Adipose tissue (tissue), 3 donors: ENCODE data around the gene IFNAR1. TPM values are rescaled to one million over a fixed set of nuclear protein-coding genes. Genes with fewer than 3 reads are reported as not detected.
A peak's percentile ranks its signal among the peaks of the same experiment; 100 is the strongest.

ENCODE experiments used
- H3K27ac ChIP-seq: one replicate; pipeline ENCODE4 v1.5.1; 2013; ENCODE audit warnings: low read depth, low read length
- WGBS, 3 donors: extraction: QIAGEN DNeasy Blood & Tissue Kit; methylation state at CpG; one replicate each; pipeline ENCODE4 v1.1.7; 2013; 5-methylcytosine and 5-hydroxymethylcytosine counted together
- polyA plus RNA-seq, 3 donors: library from polyadenylated mRNA; stranded (reverse); fragments of 200-250 nt; gene quantifications; one replicate each; pipeline ENCODE4 v1.2.3, GENCODE V29; 2013
- donor health status: healthy with polysubstance abuse.
- donor health status: Bipolar disorder and iron deficiency.
- donor health status: healthy.

The IFNAR1 gene
- 10 to 100 TPM; 18.3 to 56.9 (median 26.0) TPM for polyA plus RNA-seq

GRCh38 chr21:33324291-33325221, at the start of gene IFNAR1:
Gene IFNAR1, plus strand, starts transcription at chr21:33324970. Its CDS starts 86 bp downstream, at chr21:33325056.
- H3K27ac ChIP-seq = peak within 1 kb of the TSS; percentile 94

DNA sequence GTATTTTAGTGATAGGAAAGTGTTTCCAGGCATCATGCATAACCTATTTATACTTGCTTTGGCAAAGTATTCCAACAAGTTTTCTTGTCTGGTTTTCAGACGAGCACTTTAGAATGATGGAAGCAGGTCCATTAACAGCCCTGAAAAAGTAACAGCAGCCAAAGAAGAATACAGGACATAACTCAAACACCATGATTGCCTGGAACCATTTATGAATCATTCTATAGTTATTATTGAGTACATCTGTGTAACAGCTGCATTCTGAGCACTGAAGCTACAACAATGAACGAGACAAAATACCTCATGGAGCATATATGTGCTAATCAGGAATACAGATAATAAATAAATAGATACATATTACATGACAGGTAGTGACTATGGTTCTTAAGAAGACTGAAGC, 46.0 kb upstream of the IFNAR1 start:
- 91 to 99% (median 96%) methylated on average over 2 of the region's 2 CpGs for WGBS, 3 donors

More at GRCh38 chr21:33324291-33325221, at the start of gene IFNAR1:
- WGBS, 3 donors = 0 to 1% (median 0%) methylated on average over 78 to 86 of the region's 86 CpGs

DNA sequence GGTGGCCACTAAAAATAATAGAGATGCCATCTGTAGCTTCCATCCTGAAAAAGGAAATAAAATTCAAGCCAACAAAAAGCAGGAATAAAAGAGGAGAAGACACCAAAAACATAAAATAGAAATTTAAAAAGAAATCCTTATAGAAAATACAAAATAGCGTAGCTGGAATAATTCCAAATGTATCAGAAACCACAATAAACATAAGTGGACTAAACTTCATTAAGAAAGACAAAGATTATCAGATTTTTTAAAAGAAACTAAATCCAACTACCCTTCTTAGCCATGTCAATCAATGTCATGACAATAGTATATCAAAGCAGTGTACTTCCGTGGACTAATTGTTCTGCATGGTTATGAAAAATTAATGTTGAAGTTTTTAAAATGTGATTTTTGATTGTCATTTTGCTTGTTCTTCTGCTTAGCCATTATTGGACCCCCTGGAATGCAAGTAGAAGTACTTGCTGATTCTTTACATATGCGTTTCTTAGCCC, 45.4 kb upstream of the IFNAR1 start:
- no peak overlapping the region for H3K27ac ChIP-seq
- WGBS, 3 donors = 83 to 99% (median 99%) methylated on average over 3 of the region's 3 CpGs

More for the DNA sequence above, 46.0 kb upstream of the IFNAR1 start:
- no peak overlapping the region for H3K27ac ChIP-seq

GRCh38 chr21:33281096-33281652, 43.6 kb upstream of the IFNAR1 start:
- 92 to 96% (median 94%) methylated on average over 6 of the region's 6 CpGs for WGBS, 3 donors

GRCh38 chr21:33283203-33283602, 41.6 kb upstream of the IFNAR1 start:
- no peak overlapping the region for H3K27ac ChIP-seq
- 93 to 96% (median 93%) methylated on average over 5 of the region's 5 CpGs for WGBS, 3 donors

More at GRCh38 chr21:33281096-33281652, 43.6 kb upstream of the IFNAR1 start:
- no peak overlapping the region for H3K27ac ChIP-seq

- WGBS, 3 donors = 48 to 76% (median 75%) methylated on average over 11 of the region's 11 CpGs
- H3K27ac ChIP-seq = no peak overlapping the region
Observed at GRCh38 chr21:33286076-33286475, 38.7 kb upstream of the IFNAR1 start.

DNA sequence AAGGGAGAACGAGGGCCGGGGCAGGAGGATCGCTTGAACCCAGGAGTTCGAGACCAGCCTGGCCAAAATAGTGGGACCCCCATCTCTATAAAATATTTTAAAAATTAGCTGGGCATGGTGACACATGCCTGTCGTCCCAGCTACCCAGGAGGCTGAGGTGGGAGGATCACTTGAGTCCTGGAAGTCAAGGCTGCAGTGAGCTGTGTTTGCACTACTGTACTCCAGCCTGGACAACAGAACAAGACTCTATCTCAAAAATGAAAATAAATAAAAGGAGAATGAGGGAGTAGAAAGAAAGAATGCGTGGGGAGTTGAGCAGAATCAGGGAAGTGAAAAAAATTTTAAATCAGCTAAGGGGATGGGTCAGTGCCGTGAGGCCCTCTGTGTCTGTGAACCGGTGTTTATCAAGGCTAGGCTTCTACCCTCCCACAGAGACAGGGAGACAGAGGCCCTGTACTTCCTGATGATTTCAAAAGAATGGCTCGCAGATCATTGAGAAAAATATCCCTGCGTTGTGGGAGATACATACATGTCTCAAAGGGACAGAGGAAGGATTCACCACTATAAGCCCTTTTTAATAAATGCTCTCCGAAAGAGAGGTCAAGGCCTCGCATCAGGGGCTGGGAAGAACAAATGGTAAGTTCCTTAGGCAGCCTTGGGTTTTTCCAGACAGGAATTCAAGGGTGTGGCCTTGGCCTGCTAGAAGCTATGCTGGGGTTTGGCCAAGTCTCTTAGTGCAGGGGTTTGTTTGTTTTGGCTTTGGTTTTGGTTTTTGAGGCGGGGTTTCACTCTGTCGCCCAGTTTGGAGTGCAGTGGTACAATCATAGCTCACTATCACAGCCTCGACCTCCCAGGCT, 37.9 kb upstream of the IFNAR1 start:
- no peak overlapping the region for H3K27ac ChIP-seq
- 37 to 52% (median 50%) methylated on average over 15 of the region's 15 CpGs for WGBS, 3 donors

GRCh38 chr21:33289199-33289819, 35.5 kb upstream of the IFNAR1 start:
- H3K27ac ChIP-seq = no peak overlapping the region
- 65 to 91% (median 66%) methylated on average over 11 of the region's 11 CpGs for WGBS, 3 donors

GRCh38 chr21:33290441-33290840, 34.3 kb upstream of the IFNAR1 start:
- no peak overlapping the region for H3K27ac ChIP-seq
- WGBS, 3 donors = 93 to 95% (median 94%) methylated on average over 11 of the region's 11 CpGs

DNA sequence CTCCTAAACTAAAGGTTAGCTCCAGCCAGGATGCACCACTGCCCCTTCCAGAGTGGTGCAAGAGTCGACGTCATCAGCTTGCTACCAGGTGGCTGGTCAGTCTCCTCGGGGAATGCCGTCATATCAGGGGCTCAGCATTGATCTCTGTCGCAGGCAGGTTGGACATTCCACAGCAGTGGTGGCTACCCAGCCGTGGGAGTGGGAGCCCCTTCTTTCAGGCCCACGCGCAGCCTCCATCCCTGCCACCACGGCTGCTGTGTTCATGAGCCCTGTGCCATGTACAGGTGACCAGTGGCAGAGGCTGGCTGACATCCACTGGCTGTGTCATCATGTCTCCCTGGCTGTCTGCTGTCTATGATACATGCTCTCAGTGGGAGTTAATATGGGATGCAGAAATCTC, 33.1 kb upstream of the IFNAR1 start:
- WGBS, 3 donors = 95 to 97% (median 95%) methylated on average over 9 of the region's 9 CpGs
- no peak overlapping the region for H3K27ac ChIP-seq

GRCh38 chr21:33292724-33293123, 32.0 kb upstream of the IFNAR1 start:
- 71 to 84% (median 83%) methylated on average over 5 of the region's 5 CpGs for WGBS, 3 donors
- H3K27ac ChIP-seq = no peak overlapping the region

GRCh38 chr21:33293136-33293535, 31.6 kb upstream of the IFNAR1 start:
- 91 to 97% (median 95%) methylated on average over 7 of the region's 7 CpGs for WGBS, 3 donors
- no peak overlapping the region for H3K27ac ChIP-seq

DNA sequence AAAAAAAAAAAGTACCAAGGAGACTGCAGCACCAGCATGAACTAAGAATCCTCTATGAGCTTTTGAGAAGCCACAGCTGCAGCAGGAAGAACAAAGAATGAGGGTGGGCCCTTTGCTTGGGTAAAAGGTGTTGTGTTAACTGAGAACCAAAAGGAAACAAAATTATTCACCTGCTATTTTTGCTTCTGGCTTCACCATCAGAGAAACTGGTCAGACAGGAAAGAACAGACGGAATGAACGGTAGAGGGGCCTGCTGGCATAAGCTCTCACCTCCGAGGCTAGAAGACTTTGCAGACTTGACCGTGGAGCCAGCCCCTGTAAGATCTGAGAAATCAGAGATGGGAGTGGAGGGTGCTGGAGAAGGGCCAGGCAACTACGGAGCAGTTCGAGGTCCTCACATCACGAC, 31.0 kb upstream of the IFNAR1 start:
- WGBS, 3 donors = 63 to 70% (median 64%) methylated on average over 7 of the region's 7 CpGs
- no peak overlapping the region for H3K27ac ChIP-seq

- H3K27ac ChIP-seq = no peak overlapping the region
- 80 to 95% (median 92%) methylated on average over 6 of the region's 6 CpGs for WGBS, 3 donors
Observed at GRCh38 chr21:33296156-33296555, 28.6 kb upstream of the IFNAR1 start.

GRCh38 chr21:33299181-33299752, 25.5 kb upstream of the IFNAR1 start:
- no peak overlapping the region for H3K27ac ChIP-seq
- WGBS, 3 donors = 44 to 83% (median 53%) methylated on average over 5 of the region's 5 CpGs

DNA sequence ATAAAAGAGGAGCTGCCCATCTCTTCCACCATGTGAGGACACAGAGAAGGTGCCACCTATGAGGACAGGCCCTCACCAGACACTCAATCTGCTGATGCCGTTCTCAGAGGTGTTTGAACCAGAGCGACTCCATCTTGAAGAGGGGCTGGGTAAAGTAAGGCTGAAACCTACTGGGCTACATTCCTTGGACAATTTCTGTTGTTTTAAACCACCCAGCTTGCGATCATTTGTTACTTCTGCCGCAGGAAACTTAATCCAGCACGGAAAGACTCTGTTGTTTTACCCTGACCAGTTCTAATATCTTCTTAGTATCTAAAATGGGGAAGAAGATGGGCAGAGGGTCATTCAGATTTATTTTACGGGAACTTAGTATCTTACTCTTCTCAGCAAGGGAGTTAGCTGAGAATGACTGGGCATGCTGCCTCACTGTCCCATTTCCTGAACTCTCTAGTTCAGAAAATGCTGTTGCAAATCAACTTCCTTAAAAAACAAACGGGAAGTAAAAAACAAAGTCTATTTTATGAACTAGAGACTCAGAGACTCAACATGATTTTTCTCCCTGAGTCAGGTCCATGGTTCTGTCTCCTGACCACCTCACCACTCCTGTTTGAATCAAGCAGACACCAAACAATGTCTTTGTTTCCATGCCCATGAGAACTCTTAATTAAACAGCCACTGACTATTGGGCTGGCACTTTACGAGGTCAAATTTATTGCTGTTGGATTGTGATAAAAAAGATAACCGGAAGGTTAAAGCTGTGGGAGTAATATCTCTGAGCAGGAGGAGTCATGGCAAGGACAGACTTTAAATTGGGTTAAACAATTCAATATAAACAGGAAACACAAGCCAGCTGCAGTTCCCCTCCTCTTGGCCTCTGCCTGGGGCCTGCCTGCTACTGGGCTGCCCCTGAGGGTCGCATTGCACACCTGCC, 23.8 kb upstream of the IFNAR1 start:
- WGBS, 3 donors = 29 to 59% (median 34%) methylated on average over 10 of the region's 10 CpGs
- no peak overlapping the region for H3K27ac ChIP-seq

- WGBS, 3 donors = 66 to 97% (median 66%) methylated on average over 2 of the region's 2 CpGs
- H3K27ac ChIP-seq = no peak overlapping the region
Observed at GRCh38 chr21:33301632-33302002, 23.2 kb upstream of the IFNAR1 start.
